ENCODE results near the gene ADAMTS1. TPM values are rescaled to one million over a fixed set of nuclear protein-coding genes. Genes with fewer than 3 reads are reported as not detected.

ADAMTS1 gene
- total RNA-seq, 1 experiment from 2014 or later, result 17.8 TPM

DNA sequence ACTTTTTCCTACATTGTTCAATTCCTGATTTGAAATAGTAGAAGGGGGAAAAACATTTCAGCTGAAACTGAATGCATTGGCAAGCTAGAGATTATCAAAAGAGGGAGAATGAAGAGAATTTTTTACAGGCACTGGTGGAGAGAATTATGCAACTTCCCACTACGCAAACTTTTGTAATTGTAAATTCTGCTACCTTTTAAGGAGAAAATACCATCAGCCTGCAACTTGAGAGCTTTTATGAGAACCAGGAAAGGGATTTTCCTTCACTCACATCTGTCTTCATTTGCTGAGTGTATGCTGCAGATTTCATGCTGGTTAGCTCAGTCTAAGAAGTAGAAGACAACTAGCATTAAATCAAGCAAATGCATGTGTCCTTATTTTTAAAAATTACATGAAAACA lies 43.7 kb downstream of the ADAMTS1 start:
- H3K79me1 ChIP-seq (ENCODE audit: insufficient read depth, low read depth, low read length, poor library complexity, severe bottlenecking), result no peaks in the 10 kb centered on the region
- WGBS (ENCODE audit: extremely low coverage, insufficient read length, low lambda C conversion rate), result no CpG with 5 or more reads among the region's 1 CpG
- no peaks in the 10 kb centered on the region for H3K79me2 ChIP-seq (ENCODE audit: insufficient read depth, low read length)
- H2BK5ac ChIP-seq (ENCODE audit: insufficient read length, low read length), result no peak overlapping the region
- H2AFZ ChIP-seq (ENCODE audit: low read length), result no peak overlapping the region
- no peaks in the 10 kb centered on the region for H3K9me3 ChIP-seq (ENCODE audit: control insufficient read depth, low read depth, low read length)
- H2BK120ac ChIP-seq (ENCODE audit: low read depth, low read length, poor library complexity, severe bottlenecking), result no peak overlapping the region
- H3K4me2 ChIP-seq (ENCODE audit: insufficient read depth, insufficient read length, low read length), result no peak overlapping the region
- H2BK15ac ChIP-seq (ENCODE audit: low read depth, low read length), result no peak overlapping the region
- no peak overlapping the region for H4K8ac ChIP-seq (replicated peaks; ENCODE audit: insufficient read length, low read depth, low read length)
- H3K27ac ChIP-seq (ENCODE audit: insufficient read length, low read depth, low read length), result no peak overlapping the region
- no peaks in the 10 kb centered on the region for H3K23me2 ChIP-seq (ENCODE audit: insufficient read length, low read depth, low read length, poor library complexity, severe bottlenecking)
- no peak overlapping the region; a peak in 1 of 7 replicates for H3K27ac Mint-ChIP-seq
- H2BK20ac ChIP-seq (ENCODE audit: low read depth, low read length, poor library complexity, severe bottlenecking), result no peak overlapping the region
- no peak overlapping the region for H2AK5ac ChIP-seq (ENCODE audit: insufficient read length, low read length)
- H3K4me1 Mint-ChIP-seq, result peaks cover 8 to 14% of the 10 kb centered on the region in 2 experiments
- H3K9me3 Mint-ChIP-seq, result no peaks in the 10 kb centered on the region
- no peaks in the 10 kb centered on the region for H4K20me1 ChIP-seq (ENCODE audit: control insufficient read depth, insufficient read depth, insufficient read length)
- H3K18ac ChIP-seq (ENCODE audit: insufficient read length, low read depth, low read length), result no peak overlapping the region
- no peak overlapping the region for H3K23ac ChIP-seq (ENCODE audit: insufficient read length, low read depth, low read length)
- 0 out of 2 replicates have a peak, but pooled peaks cover 2% of the 10 kb centered on the region for H3K4me1 ChIP-seq (ENCODE audit: insufficient read depth, low read length)
- TF ChIP-seq, protein P1, sequence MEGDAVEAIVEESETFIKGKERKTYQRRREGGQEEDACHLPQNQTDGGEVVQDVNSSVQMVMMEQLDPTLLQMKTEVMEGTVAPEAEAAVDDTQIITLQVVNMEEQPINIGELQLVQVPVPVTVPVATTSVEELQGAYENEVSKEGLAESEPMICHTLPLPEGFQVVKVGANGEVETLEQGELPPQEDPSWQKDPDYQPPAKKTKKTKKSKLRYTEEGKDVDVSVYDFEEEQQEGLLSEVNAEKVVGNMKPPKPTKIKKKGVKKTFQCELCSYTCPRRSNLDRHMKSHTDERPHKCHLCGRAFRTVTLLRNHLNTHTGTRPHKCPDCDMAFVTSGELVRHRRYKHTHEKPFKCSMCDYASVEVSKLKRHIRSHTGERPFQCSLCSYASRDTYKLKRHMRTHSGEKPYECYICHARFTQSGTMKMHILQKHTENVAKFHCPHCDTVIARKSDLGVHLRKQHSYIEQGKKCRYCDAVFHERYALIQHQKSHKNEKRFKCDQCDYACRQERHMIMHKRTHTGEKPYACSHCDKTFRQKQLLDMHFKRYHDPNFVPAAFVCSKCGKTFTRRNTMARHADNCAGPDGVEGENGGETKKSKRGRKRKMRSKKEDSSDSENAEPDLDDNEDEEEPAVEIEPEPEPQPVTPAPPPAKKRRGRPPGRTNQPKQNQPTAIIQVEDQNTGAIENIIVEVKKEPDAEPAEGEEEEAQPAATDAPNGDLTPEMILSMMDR (conservative IDR thresholded peaks at IDR 0.05), result no peak
- H2BK12ac ChIP-seq (ENCODE audit: insufficient read length, low read depth, low read length), result no peak overlapping the region
- H3K56ac ChIP-seq (ENCODE audit: insufficient read length, low read depth, low read length), result no peak overlapping the region
- H3K4me3 Mint-ChIP-seq, result no peak overlapping the region
- no peak overlapping the region for H3K9ac ChIP-seq (ENCODE audit: extremely low read depth, insufficient read length, low read length)
- no peak overlapping the region for H3T11ph ChIP-seq (ENCODE audit: low read length)
- H3K27me3 ChIP-seq (ENCODE audit: insufficient read depth, low read length), result no peaks in the 10 kb centered on the region
- H3K36me3 Mint-ChIP-seq (ENCODE audit: insufficient read depth in 1 of 3, low read depth in 3 of 3), result no peaks in the 10 kb centered on the region; a peak in 1 of 7 replicates
- no peak overlapping the region for H4K91ac ChIP-seq (ENCODE audit: insufficient read length, low read depth, low read length)
- no peak overlapping the region for H3K4ac ChIP-seq (ENCODE audit: low read depth, low read length)
- H4K5ac ChIP-seq (ENCODE audit: insufficient read length, low read depth, low read length), result no peak overlapping the region
- DNase-seq, result no peak
- no peaks in the 10 kb centered on the region; the same call in 1 of the 2 replicates for H3K27me3 Mint-ChIP-seq (ENCODE audit: low read depth)
- H3K14ac ChIP-seq (ENCODE audit: insufficient read depth, low read length), result no peak overlapping the region
